ENCODE results near the gene FXYD3. TPM values are rescaled to one million over a fixed set of nuclear protein-coding genes. Genes with fewer than 3 reads are reported as not detected.

FXYD3 gene
- total RNA-seq, 1 experiment from 2014 or later: 17.4 TPM

DNA sequence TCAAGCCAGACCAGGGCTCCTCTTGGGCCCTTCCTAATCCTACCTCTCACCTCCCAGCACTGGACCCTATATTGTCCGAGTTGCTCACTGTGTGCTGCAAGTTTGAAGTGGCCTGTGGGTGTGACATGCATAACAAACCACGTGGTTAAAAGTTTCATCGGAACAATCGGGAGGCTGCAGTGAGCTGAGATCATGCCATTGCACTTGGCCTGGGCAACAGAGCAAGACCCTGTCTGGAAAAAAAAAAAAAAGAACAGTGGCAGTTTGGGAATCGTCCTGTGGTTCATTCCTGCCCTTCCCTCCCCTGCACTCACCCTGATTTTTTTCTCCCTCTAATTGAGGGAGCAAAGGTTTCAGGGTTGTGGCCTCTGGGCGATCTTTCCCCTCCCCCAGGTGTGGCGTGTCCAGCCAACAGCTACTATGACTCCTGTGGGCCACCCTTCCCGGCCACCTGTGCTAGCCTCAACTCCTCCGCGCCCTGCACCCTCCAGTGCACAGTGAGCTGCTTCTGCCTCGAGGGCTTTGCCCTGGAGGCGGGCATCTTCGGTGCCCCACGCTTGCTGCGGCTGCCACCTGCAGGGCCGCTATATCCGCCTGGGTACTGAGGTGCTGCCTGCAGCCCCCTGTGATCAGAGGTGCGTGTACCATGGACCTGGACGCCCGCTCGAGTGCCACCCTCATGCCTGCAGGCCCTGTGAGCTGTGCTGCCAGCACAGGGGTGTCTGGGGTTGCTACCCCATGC, 16.3 kb upstream of the FXYD3 start (continued):
- no peak for TF ChIP-seq YY1 (IDR thresholded peaks at IDR 0.05; ENCODE audit: extremely low read depth, insufficient replicate concordance, low read depth, low read length)
- no peak for TF ChIP-seq ZNF274 (IDR thresholded peaks at IDR 0.05; ENCODE audit: low read depth, low read length)
- TF ChIP-seq EGR1 (IDR thresholded peaks at IDR 0.05; ENCODE audit: low read depth): no peak

DNA sequence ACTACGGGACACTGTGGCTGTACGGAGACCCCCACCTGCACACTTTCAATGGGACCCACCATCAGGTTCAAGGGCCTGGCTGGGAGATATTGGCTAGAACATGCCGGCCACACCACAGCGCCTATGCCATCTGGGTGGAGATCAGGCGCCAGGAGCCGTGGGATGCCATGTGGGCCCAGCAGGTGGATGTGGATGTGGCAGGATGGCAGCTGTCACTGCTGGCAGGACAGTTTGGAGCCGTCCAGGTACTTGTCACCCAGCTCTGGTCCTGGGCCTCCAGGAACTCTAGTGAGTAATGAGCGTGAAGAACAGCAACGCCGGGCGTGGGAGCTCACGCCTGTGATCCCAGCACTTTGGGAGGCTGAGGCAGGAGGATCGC, 15.7 kb upstream of the FXYD3 start:
- ATAC-seq: no peak
- TF ChIP-seq POLR2AphosphoS5 (IDR thresholded peaks at IDR 0.05; ENCODE audit: low read depth, low read length) (no peak), EGR1 (IDR thresholded peaks at IDR 0.05; ENCODE audit: low read depth) (no peak), FOSL1 (IDR thresholded peaks at IDR 0.05; ENCODE audit: low read depth) (no peak), JUND (IDR thresholded peaks at IDR 0.05) (no peak), CBX3 (IDR thresholded peaks at IDR 0.05; ENCODE audit: low read depth) (no peak), RAD21 (IDR thresholded peaks at IDR 0.05; ENCODE audit: low read depth) (no peak), SIN3A (IDR thresholded peaks at IDR 0.05; ENCODE audit: low read depth) (no peak), EZH2 (IDR thresholded peaks at IDR 0.05) (no peak), SP1 (IDR thresholded peaks at IDR 0.05; ENCODE audit: low read depth) (no peak), TCF7L2 (IDR thresholded peaks at IDR 0.05; ENCODE audit: borderline replicate concordance, extremely low read depth, insufficient read depth, insufficient read length) (no peak)
- TF ChIP-seq, protein P1, sequence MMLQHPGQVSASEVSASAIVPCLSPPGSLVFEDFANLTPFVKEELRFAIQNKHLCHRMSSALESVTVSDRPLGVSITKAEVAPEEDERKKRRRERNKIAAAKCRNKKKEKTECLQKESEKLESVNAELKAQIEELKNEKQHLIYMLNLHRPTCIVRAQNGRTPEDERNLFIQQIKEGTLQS (IDR thresholded peaks at IDR 0.05): no peak
- TF ChIP-seq, protein P2, sequence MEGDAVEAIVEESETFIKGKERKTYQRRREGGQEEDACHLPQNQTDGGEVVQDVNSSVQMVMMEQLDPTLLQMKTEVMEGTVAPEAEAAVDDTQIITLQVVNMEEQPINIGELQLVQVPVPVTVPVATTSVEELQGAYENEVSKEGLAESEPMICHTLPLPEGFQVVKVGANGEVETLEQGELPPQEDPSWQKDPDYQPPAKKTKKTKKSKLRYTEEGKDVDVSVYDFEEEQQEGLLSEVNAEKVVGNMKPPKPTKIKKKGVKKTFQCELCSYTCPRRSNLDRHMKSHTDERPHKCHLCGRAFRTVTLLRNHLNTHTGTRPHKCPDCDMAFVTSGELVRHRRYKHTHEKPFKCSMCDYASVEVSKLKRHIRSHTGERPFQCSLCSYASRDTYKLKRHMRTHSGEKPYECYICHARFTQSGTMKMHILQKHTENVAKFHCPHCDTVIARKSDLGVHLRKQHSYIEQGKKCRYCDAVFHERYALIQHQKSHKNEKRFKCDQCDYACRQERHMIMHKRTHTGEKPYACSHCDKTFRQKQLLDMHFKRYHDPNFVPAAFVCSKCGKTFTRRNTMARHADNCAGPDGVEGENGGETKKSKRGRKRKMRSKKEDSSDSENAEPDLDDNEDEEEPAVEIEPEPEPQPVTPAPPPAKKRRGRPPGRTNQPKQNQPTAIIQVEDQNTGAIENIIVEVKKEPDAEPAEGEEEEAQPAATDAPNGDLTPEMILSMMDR (IDR thresholded peaks at IDR 0.05 in 2 of 3, conservative IDR thresholded peaks at IDR 0.05 in 1 of 3; ENCODE audit: borderline replicate concordance in 1 of 3, insufficient read depth in 1 of 3, low read depth in 2 of 3, low read length in 2 of 3): no peak
- Histone ChIP-seq H3K27ac (ENCODE audit: low read depth, low read length) (no peak overlapping the region), H3K36me3 (ENCODE audit: control insufficient read depth in 1 of 2, insufficient read depth in 2 of 2, low read length in 2 of 2) (no peaks in the 10 kb centered on the region), H3K9me2 (ENCODE audit: insufficient read depth) (no peaks in the 10 kb centered on the region), H2AFZ (ENCODE audit: low read depth, low read length, poor library complexity, severe bottlenecking) (no peak overlapping the region), H4K20me1 (ENCODE audit: insufficient read depth) (no peaks in the 10 kb centered on the region), H3K4me3 (replicated peaks in 1 of 2; ENCODE audit: low read depth in 1 of 2, low read length in 2 of 2) (no peak overlapping the region), H3K9ac (ENCODE audit: low read length) (no peak overlapping the region), H3K4me2 (ENCODE audit: low read length) (no peak overlapping the region), H3K27me3 (ENCODE audit: insufficient read depth, low read length) (no peaks in the 10 kb centered on the region), H3K9me3 (ENCODE audit: control insufficient read depth in 1 of 2, insufficient read depth in 1 of 2, low read depth in 1 of 2, low read length in 2 of 2) (no peaks in the 10 kb centered on the region), H3K79me2 (ENCODE audit: insufficient read depth, low read length) (no peaks in the 10 kb centered on the region), H3K4me1 (ENCODE audit: control insufficient read depth in 1 of 2, insufficient read depth in 2 of 2, low read length in 2 of 2) (no peaks in the 10 kb centered on the region)
- POLR2A ChIA-PET: no interaction called here
- intact Hi-C loops (cut with micrococcal nuclease): no loop called here
- no TSS peak for BruUV-seq (replicated peaks)
- CTCF ChIA-PET: interaction anchor here (1.5 kb wide), 1 partner anchor 41 kb away, joined by 3 read pairs; no protein-coding TSS in a partner anchor
- no peak for DNase-seq (ENCODE audit: low read depth, low spot score)
- RAD21 ChIA-PET (ENCODE audit: low non-redundant PET in 1 of 2, low total read pairs in 2 of 2, uncharacterized antibody in 2 of 2, unreplicated experiment in 2 of 2): no interaction called here

Data from HCT116 (cell line).